B cell (primary cell): ENCODE measurements around the gene DRC1. TPM values are rescaled to one million over a fixed set of nuclear protein-coding genes. Genes with fewer than 3 reads are reported as not detected.

Source experiments
- ATAC-seq: fragments of 200-7000 bp; cut with Tn5 transposase; one replicate; pipeline ENCODE4 v1.10.0; 2021; ENCODE audit warnings: low read depth, mild to moderate bottlenecking, moderate number of reproducible peaks, moderate library complexity
- CTCF ChIA-PET: fragments of 350-600 bp; sonication (Branson Sonifier 250); formaldehyde crosslinking; loops from one replicate; lab custom pipeline; 2021; ENCODE audit warnings: antibody characterized with exemption, inconsistent platforms; lab: Charles Lee
- POLR2A ChIA-PET: fragments of 350-600 bp; sonication (Branson Sonifier 250); formaldehyde crosslinking; loops from one replicate; lab custom pipeline; 2021; ENCODE audit warnings: antibody characterized with exemption; lab: Charles Lee
- DNase-seq: peaks from one replicate; pipeline ENCODE4 v3.0.0; 2013
- H2AFZ ChIP-seq: 2 replicates; pipeline ENCODE4 v1.6.1; 2012; ENCODE audit warnings: mild to moderate bottlenecking, low read depth, low read length; ENCODE audit not compliant: insufficient read depth, poor library complexity, severe bottlenecking
- H3K27ac ChIP-seq, 2 donors: 1 replicate in 1 of 2; 2 replicates in 1 of 2; pipeline ENCODE4 v1.5.1; 2012 to 2013; ENCODE audit warnings: low read length in 2 of 2, mild to moderate bottlenecking in 2 of 2, moderate library complexity in 1 of 2
- H3K27me3 ChIP-seq, 4 experiments: fragments of 200-600 bp in 1 of 4; sonication (generic) in 1 of 4; replicated peaks in 1 of 4; 1 replicate in 2 of 4; 2 replicates in 2 of 4; pipeline versions ENCODE4 v1.6.1 to v1.7.0; 2013 to 2016; ENCODE audit warnings: low read length in 3 of 4, mild to moderate bottlenecking in 2 of 4, mixed read lengths in 1 of 4, moderate library complexity in 1 of 4; ENCODE audit not compliant: insufficient read depth in 4 of 4, control insufficient read depth in 3 of 4; ENCODE audit errors: control extremely low read depth in 1 of 4
- H3K36me3 ChIP-seq, 2 experiments: replicated peaks in 1 of 2; 1 replicate in 1 of 2; 2 replicates in 1 of 2; pipeline versions ENCODE4 v1.6.1 to v1.7.1; 2013; ENCODE audit warnings: low read length in 1 of 2; ENCODE audit not compliant: insufficient read depth in 2 of 2, control insufficient read depth in 1 of 2; ENCODE audit errors: control extremely low read depth in 1 of 2, extremely low read depth in 1 of 2
- H3K4me1 ChIP-seq, 2 donors: fragments of 200-600 bp in 1 of 2; sonication (generic) in 1 of 2; 1 replicate in 1 of 2; 2 replicates in 1 of 2; pipeline versions ENCODE4 v1.5.1 to v1.6.1; 2013 to 2017; ENCODE audit warnings: low read length in 2 of 2; ENCODE audit not compliant: control insufficient read depth in 2 of 2, insufficient read depth in 2 of 2
- H3K4me2 ChIP-seq: replicated peaks from 2 replicates; pipeline ENCODE3; 2012; ENCODE audit warnings: mild to moderate bottlenecking, low read depth, low read length; ENCODE audit not compliant: poor library complexity, severe bottlenecking
- H3K4me3 ChIP-seq, 5 experiments: fragments of 200-600 bp in 1 of 5; sonication (generic) in 1 of 5; 1 replicate in 3 of 5; 2 replicates in 2 of 5; pipeline versions ENCODE4 v1.5.1 to v1.7.0; 2011 to 2016; ENCODE audit warnings: low read length in 4 of 5, mild to moderate bottlenecking in 4 of 5, low read depth in 2 of 5, control low read depth in 1 of 5, moderate library complexity in 1 of 5; ENCODE audit not compliant: insufficient read depth in 1 of 5; ENCODE audit errors: control extremely low read depth in 1 of 5, extremely low read depth in 1 of 5
- H3K79me2 ChIP-seq: fragments of 200-600 bp; sonication (generic); one replicate; pipeline ENCODE4 v1.6.0; 2016; ENCODE audit warnings: low read length; ENCODE audit not compliant: control insufficient read depth, insufficient read depth
- H3K9ac ChIP-seq: fragments of 200-600 bp; sonication (generic); 2 replicates; pipeline ENCODE4 v1.6.1; 2017; ENCODE audit warnings: mild to moderate bottlenecking, low read length, moderate library complexity
- H3K9me3 ChIP-seq, 3 donors: one replicate each; pipeline versions ENCODE4 v1.6.1 to v1.7.1; 2013; ENCODE audit warnings: low read length in 2 of 3; ENCODE audit not compliant: control insufficient read depth in 2 of 3, insufficient read depth in 1 of 3; ENCODE audit errors: control extremely low read depth in 1 of 3
- H4K20me1 ChIP-seq: 2 replicates; pipeline ENCODE4 v1.6.0; 2012; ENCODE audit warnings: mild to moderate bottlenecking, low read length; ENCODE audit not compliant: insufficient read depth, control insufficient read depth, poor library complexity, severe bottlenecking
- H3K27ac Mint-ChIP-seq: one replicate; pipeline ENCODE4 v1.8.0; 2021; ENCODE audit warnings: mixed read lengths
- H3K27me3 Mint-ChIP-seq: one replicate; pipeline ENCODE4 v1.8.0; 2021; ENCODE audit warnings: mixed read lengths
- H3K4me1 Mint-ChIP-seq: one replicate; pipeline ENCODE4 v1.8.0; 2021; ENCODE audit warnings: mixed read lengths
- H3K4me3 Mint-ChIP-seq: one replicate; pipeline ENCODE4 v1.8.0; 2021; ENCODE audit warnings: mixed read lengths
- H3K9me3 Mint-ChIP-seq: one replicate; pipeline ENCODE4 v1.8.0; 2022; ENCODE audit warnings: mixed read lengths; ENCODE audit not compliant: insufficient read depth
- EZH2 ChIP-seq: IDR thresholded peaks from 2 replicates; pipeline ENCODE4 v1.6.1; 2012; ENCODE audit warnings: borderline replicate concordance, low read depth, mild to moderate bottlenecking, moderate library complexity, low read length; ENCODE audit not compliant: insufficient read depth, poor library complexity, severe bottlenecking
- WGBS: methylation state at CpG from one replicate; pipeline ENCODE4 v1.1.5; 2013; ENCODE audit warnings: missing lambda C conversion rate; ENCODE audit not compliant: insufficient coverage; 5-methylcytosine and 5-hydroxymethylcytosine counted together
- intact Hi-C: fragments of 100-400 bp; cut with micrococcal nuclease; formaldehyde crosslinking; loops from one replicate; pipeline ENCODE4 v1.10.0; 2022
- polyA plus RNA-seq: library from polyadenylated mRNA; depleted of rRNA; stranded (reverse); fragments of >200 nt; gene quantifications from 2 replicates; pipeline ENCODE4 v1.2.3, GENCODE V29; 2012
- total RNA-seq, 2 donors: library from RNA; stranded (reverse); fragments of 120-200 nt in 1 of 2; gene quantifications; 1 replicate in 1 of 2; 2 replicates in 1 of 2; pipeline versions ENCODE4 v1.2.3 to v1.2.4, GENCODE V29; 2013 to 2022
- TF ChIP-seq, protein P1 (sequence below): fragments of 200-600 bp; IDR thresholded peaks from one replicate; pipeline ENCODE4 v1.8.0; 2022; ENCODE audit warnings: antibody characterized with exemption, mild to moderate bottlenecking

The DRC1 gene
- total and polyA plus RNA-seq, 2 donors (not counting 1 experiment from before 2014, with no cell fraction given) = not detected

GRCh38 chr2:26438526-26438925 lies 36.8 kb downstream of the DRC1 start:
- no peak overlapping the region for H3K4me2 ChIP-seq
- no peak for ATAC-seq
- H3K9ac ChIP-seq = no peak overlapping the region
- H3K27me3 ChIP-seq = no peaks in the 10 kb centered on the region
- no peak overlapping the region for H3K27ac Mint-ChIP-seq
- no peaks in the 10 kb centered on the region for H3K36me3 ChIP-seq
- no peaks in the 10 kb centered on the region for H3K79me2 ChIP-seq
- H3K4me1 ChIP-seq = no peaks in the 10 kb centered on the region
- ChIA-PET CTCF (no interaction called here), POLR2A (no interaction called here)
- no peaks in the 10 kb centered on the region for H3K9me3 Mint-ChIP-seq
- H4K20me1 ChIP-seq = no peaks in the 10 kb centered on the region
- no peaks in the 10 kb centered on the region for H3K4me1 Mint-ChIP-seq
- intact Hi-C loops = no loop called here
- no peak overlapping the region for H3K27ac ChIP-seq
- H3K4me3 ChIP-seq = no peak overlapping the region
- H2AFZ ChIP-seq = no peak overlapping the region
- DNase-seq = no peak
- 73% methylated on average over 8 of the region's 8 CpGs for WGBS
- no peaks in the 10 kb centered on the region for H3K9me3 ChIP-seq
- no peak for TF ChIP-seq EZH2
- TF ChIP-seq, protein P1, sequence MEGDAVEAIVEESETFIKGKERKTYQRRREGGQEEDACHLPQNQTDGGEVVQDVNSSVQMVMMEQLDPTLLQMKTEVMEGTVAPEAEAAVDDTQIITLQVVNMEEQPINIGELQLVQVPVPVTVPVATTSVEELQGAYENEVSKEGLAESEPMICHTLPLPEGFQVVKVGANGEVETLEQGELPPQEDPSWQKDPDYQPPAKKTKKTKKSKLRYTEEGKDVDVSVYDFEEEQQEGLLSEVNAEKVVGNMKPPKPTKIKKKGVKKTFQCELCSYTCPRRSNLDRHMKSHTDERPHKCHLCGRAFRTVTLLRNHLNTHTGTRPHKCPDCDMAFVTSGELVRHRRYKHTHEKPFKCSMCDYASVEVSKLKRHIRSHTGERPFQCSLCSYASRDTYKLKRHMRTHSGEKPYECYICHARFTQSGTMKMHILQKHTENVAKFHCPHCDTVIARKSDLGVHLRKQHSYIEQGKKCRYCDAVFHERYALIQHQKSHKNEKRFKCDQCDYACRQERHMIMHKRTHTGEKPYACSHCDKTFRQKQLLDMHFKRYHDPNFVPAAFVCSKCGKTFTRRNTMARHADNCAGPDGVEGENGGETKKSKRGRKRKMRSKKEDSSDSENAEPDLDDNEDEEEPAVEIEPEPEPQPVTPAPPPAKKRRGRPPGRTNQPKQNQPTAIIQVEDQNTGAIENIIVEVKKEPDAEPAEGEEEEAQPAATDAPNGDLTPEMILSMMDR = no peak
- H3K4me3 Mint-ChIP-seq = no peak overlapping the region
- peaks cover 8% of the 10 kb centered on the region for H3K27me3 Mint-ChIP-seq

DNA sequence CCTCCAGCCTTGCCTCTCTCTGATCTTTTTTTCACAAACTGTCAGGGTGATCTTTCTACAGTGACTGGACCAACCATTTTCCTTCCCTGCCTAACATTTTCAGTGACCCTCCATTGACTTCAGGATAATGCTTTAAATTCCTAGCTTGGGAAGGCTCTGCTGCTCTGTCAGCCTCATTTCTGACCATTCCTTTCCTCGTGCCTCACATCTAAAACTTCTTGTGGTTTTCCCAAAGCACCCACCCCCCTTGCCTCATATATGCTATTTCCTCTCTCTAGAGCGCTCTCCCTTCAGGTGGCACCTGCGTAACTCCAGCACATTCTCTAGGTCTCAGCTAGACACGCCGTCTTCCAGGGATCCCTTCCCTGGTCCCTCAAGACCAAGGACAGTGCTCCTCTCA lies 37.2 kb downstream of the DRC1 start:
- no peaks in the 10 kb centered on the region for H3K36me3 ChIP-seq
- WGBS = 70% methylated on average over 5 of the region's 5 CpGs
- no peak overlapping the region for H3K4me2 ChIP-seq
- no peaks in the 10 kb centered on the region for H4K20me1 ChIP-seq
- no peak overlapping the region for H2AFZ ChIP-seq
- no peaks in the 10 kb centered on the region for H3K4me1 Mint-ChIP-seq
- DNase-seq (no peak), ATAC-seq (no peak)
- CTCF ChIA-PET = no interaction called here
- no peak overlapping the region for H3K4me3 Mint-ChIP-seq
- H3K9me3 ChIP-seq = no peaks in the 10 kb centered on the region
- no peak overlapping the region for H3K9ac ChIP-seq
- TF ChIP-seq, protein P1 = no peak
- no peak for TF ChIP-seq EZH2
- no peaks in the 10 kb centered on the region for H3K79me2 ChIP-seq
- no peak overlapping the region for H3K27ac Mint-ChIP-seq
- no peak overlapping the region for H3K27ac ChIP-seq
- H3K27me3 ChIP-seq = no peaks in the 10 kb centered on the region
- no peak overlapping the region for H3K4me3 ChIP-seq
- no peaks in the 10 kb centered on the region for H3K4me1 ChIP-seq
- H3K9me3 Mint-ChIP-seq = no peaks in the 10 kb centered on the region
- intact Hi-C loops = no loop called here
- H3K27me3 Mint-ChIP-seq = peaks cover 6% of the 10 kb centered on the region
- POLR2A ChIA-PET = no interaction called here
